Activated T-cell treated with anti-CD3 and anti-CD28 coated beads for 1 hour (primary cell): Measurements from ENCODE around the gene NPY2R.

Source experiments
- DNase-seq: peaks from one replicate; pipeline ENCODE4 v3.0.0-alpha.2; 2020; ENCODE audit warnings: low read depth

NPY2R gene

DNA sequence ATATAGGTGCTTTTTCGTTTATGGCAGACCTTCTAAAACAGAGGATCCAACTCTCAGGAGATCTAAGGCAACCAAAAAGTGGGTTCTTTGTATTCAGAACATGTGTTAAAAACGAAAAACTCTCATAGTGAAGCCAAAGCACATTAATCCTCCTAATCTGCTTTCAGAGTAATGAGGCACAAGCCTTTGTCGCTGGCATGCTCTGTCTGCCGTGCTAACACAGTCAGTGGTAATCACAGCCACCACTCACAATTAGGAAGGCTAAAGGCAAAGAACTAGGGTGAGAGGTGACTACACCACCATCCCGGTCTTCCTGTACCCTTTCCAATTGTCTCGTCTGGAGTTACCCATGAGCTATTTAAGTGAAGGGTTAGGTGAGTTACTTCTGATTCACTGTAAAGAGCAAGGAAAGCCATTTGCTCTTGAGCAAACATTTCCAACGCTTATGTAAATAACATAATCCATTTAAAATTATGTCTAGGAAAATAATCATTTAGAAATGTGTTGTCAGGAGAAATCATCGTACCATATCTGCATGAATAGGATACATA, 40.7 kb downstream of the NPY2R start:
- no peak for DNase-seq

DNA sequence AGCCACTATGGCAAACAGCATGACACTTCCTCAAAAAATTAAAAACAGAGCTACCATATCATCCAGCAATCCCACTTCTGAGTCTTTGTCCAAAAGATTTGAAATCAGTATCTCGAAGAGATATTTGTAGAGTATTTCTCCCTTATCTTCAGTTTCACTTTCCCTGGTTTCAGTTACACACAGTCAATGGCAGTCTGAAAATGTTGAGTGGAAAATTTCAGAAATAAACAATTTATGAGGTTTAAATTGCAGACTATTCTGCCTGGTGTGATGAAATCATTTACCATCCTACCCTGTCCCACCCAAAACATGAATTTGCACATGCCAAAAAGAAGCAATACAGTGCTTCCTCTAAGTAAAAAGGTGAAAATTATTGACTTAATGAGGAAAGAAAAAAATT, 43.9 kb downstream of the NPY2R start:
- DNase-seq, result no peak

DNA sequence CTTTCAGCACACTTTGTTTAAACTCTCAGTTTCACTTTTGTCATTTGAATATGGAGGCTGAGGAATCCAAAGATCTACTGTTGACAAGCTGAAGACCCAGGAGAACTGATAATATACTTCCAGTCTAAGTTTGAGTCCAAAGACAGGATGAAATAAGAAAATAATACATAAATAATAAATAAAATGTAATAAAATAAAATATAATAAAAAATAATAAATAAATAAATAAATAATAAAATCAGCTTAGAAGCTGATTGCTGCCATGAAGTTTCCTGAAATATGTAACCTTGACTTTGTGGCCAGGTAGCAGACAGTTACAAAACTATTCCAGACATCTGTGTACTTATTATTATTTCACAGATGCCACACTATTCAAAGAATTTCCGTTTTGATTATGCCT, 55.0 kb downstream of the NPY2R start:
- no peak for DNase-seq

DNA sequence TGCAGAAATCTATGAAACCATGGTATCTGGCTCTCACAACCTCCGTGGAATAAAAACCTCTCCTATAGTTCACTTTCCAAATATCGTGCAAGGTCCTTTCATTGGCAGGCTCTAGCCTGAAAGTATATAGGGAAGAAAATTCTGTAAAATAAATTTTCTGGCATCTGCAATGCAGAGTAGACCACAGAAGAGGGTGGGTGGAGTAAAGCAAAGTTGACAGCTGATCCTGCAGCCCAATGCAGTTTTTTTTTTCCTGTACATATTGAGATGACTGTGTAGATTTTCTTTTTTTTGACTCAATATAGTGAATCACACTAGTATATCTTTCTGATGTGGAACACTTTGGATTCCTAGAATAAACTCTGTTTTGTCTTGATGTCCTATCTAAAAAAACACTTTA, 56.7 kb downstream of the NPY2R start:
- DNase-seq, result no peak
